Stomach (tissue), 19 donors: ENCODE results near the gene IFI30. TPM values are rescaled to one million over a fixed set of nuclear protein-coding genes. Genes with fewer than 3 reads are reported as not detected.
A peak's percentile ranks its signal among the peaks of the same experiment; 100 is the strongest.

Source experiments
- DNase-seq, 2 donors: peaks; one replicate each; pipeline versions ENCODE4 v3.0.0 to v3.0.0-alpha.2; 2013 to 2019
- H3K27ac ChIP-seq, 5 donors: fragments of 200-600 bp in 4 of 5; sonication (generic) in 4 of 5; one replicate each; pipeline ENCODE4 v1.5.1; 2013 to 2019; ENCODE audit warnings: mild to moderate bottlenecking in 1 of 5, moderate library complexity in 1 of 5
- H3K27me3 ChIP-seq, 3 donors: fragments of 200-600 bp; sonication (generic); one replicate each; pipeline ENCODE4 v1.5.1; 2017 to 2019; ENCODE audit warnings: mixed run types in 1 of 3
- H3K36me3 ChIP-seq, 4 donors: fragments of 200-600 bp; sonication (generic); 1 replicate in 3 of 4; 2 replicates in 1 of 4; pipeline ENCODE4 v1.5.1; 2016 to 2019
- H3K4me1 ChIP-seq, 4 donors: fragments of 200-600 bp; sonication (generic); one replicate each; pipeline ENCODE4 v1.5.1; 2016 to 2019
- H3K4me3 ChIP-seq, 4 donors: fragments of 200-600 bp; sonication (generic) in 3 of 4; one replicate each; pipeline ENCODE4 v1.5.1; 2016 to 2019; ENCODE audit warnings: mild to moderate bottlenecking in 1 of 4
- H3K9me3 ChIP-seq, 4 donors: fragments of 200-600 bp; sonication (generic); one replicate each; pipeline ENCODE4 v1.5.1; 2016 to 2019
- EP300 ChIP-seq: sonication (generic); formaldehyde crosslinking; IDR thresholded peaks from one replicate; pipeline ENCODE4 v1.6.1; 2017; ENCODE audit warnings: antibody characterized with exemption
- POLR2A ChIP-seq, 4 donors: fragments of 450-650 bp; IDR thresholded peaks; one replicate each; pipeline ENCODE4 v1.6.1; 2016; ENCODE audit warnings: antibody characterized with exemption in 4 of 4, control low read depth in 2 of 4, mild to moderate bottlenecking in 1 of 4, moderate library complexity in 1 of 4
- POLR2AphosphoS5 ChIP-seq, 3 donors: sonication (generic); formaldehyde crosslinking; IDR thresholded peaks; one replicate each; pipeline ENCODE4 v1.6.1; 2016; ENCODE audit warnings: antibody characterized with exemption in 3 of 3
- WGBS, 5 donors: extraction: QIAGEN DNeasy Blood & Tissue Kit in 3 of 5; methylation state at CpG; one replicate each; pipeline versions ENCODE4 v1.1.5 to v1.1.7; 2013 to 2018; 5-methylcytosine and 5-hydroxymethylcytosine counted together
- intact Hi-C: fragments of 100-400 bp; cut with DNase I; formaldehyde crosslinking; loops from one replicate; pipeline ENCODE4 v1.15.1; 2023; ENCODE audit warnings: low total_unique reads
- long read RNA-seq, 10 donors: transcript quantifications; one replicate each; lab custom pipeline, GENCODE V29; 2026
- polyA plus RNA-seq, 3 donors: library from polyadenylated mRNA; stranded (reverse); fragments of 200-250 nt; gene quantifications; one replicate each; pipeline ENCODE4 v1.2.3, GENCODE V29; 2013
- total RNA-seq, 5 donors: library from RNA; depleted of rRNA; stranded (reverse); fragments of >200 nt; gene quantifications; one replicate each; pipeline versions ENCODE4 v1.1.0 to v1.2.3, GENCODE V29; 2014 to 2016
- TF ChIP-seq, protein P1 (sequence below), 7 experiments: fragments of 450-650 bp in 4 of 7; fragments of 200-600 bp in 3 of 7; sonication (generic) in 3 of 7; IDR thresholded peaks; one replicate each; pipeline ENCODE4 v1.5.1; 2016 to 2019; ENCODE audit warnings: antibody characterized with exemption in 7 of 7, control low read depth in 2 of 7, mild to moderate bottlenecking in 1 of 7
- donor health status: healthy with polysubstance abuse.
- donor health status: Bipolar disorder and iron deficiency.
- donor health status: healthy.

The IFI30 gene
- total RNA-seq (100 to 1,000 TPM in 1 of 5 donors, 10 to 100 TPM in 3, not detected in 1; 37.3 to 199 (median 43.9) TPM), polyA plus RNA-seq (100 to 1,000 TPM in 1 of 3 donors, 10 to 100 TPM in 2; 53.2 to 103 (median 82.9) TPM)
- long read RNA-seq, donor 1, transcript IFI30-201 (7 exons, 1,134 nt), result major isoform, 15 of 15 reads
- long read RNA-seq, donor 1, partial matches to known transcripts, result 0 of 15 reads
- long read RNA-seq, donor 1, other reads (novel, unspliced or antisense), result 0 of 15 reads
- long read RNA-seq, donor 2, transcript IFI30-201 (7 exons, 1,134 nt), result major isoform, 44 of 44 reads
- long read RNA-seq, donor 2, partial matches to known transcripts, result 0 of 44 reads
- long read RNA-seq, donor 2, other reads (novel, unspliced or antisense), result 0 of 44 reads
- long read RNA-seq, donor 3, transcript IFI30-201 (7 exons, 1,134 nt), result major isoform, 21 of 21 reads
- long read RNA-seq, donor 3, partial matches to known transcripts, result 0 of 21 reads
- long read RNA-seq, donor 3, other reads (novel, unspliced or antisense), result 0 of 21 reads
- long read RNA-seq, donor 4, partial matches to known transcripts, result 0 of 2 reads
- long read RNA-seq, donor 4, other reads (novel, unspliced or antisense), result 0 of 2 reads
- long read RNA-seq, donor 5, transcript IFI30-201 (7 exons, 1,134 nt), result major isoform, 18 of 18 reads
- long read RNA-seq, donor 5, partial matches to known transcripts, result 0 of 18 reads
- long read RNA-seq, donor 5, other reads (novel, unspliced or antisense), result 0 of 18 reads
- long read RNA-seq, donor 6, transcript IFI30-201 (7 exons, 1,134 nt), result major isoform, 74 of 74 reads
- long read RNA-seq, donor 6, partial matches to known transcripts, result 0 of 74 reads
- long read RNA-seq, donor 6, other reads (novel, unspliced or antisense), result 0 of 74 reads
- long read RNA-seq, donor 7, transcript IFI30-201 (7 exons, 1,134 nt), result major isoform, 22 of 22 reads
- long read RNA-seq, donor 7, partial matches to known transcripts, result 0 of 22 reads
- long read RNA-seq, donor 7, other reads (novel, unspliced or antisense), result 0 of 22 reads
- long read RNA-seq, donor 8, transcript IFI30-201 (7 exons, 1,134 nt), result major isoform, 17 of 17 reads
- long read RNA-seq, donor 8, partial matches to known transcripts, result 0 of 17 reads
- long read RNA-seq, donor 8, other reads (novel, unspliced or antisense), result 0 of 17 reads
- long read RNA-seq, donor 9, transcript IFI30-201 (7 exons, 1,134 nt), result major isoform, 27 of 27 reads
- long read RNA-seq, donor 9, partial matches to known transcripts, result 0 of 27 reads
- long read RNA-seq, donor 9, other reads (novel, unspliced or antisense), result 0 of 27 reads
- long read RNA-seq, donor 10, transcript IFI30-201 (7 exons, 1,134 nt), result major isoform, 29 of 29 reads
- long read RNA-seq, donor 10, partial matches to known transcripts, result 0 of 29 reads
- long read RNA-seq, donor 10, other reads (novel, unspliced or antisense), result 0 of 29 reads

DNA sequence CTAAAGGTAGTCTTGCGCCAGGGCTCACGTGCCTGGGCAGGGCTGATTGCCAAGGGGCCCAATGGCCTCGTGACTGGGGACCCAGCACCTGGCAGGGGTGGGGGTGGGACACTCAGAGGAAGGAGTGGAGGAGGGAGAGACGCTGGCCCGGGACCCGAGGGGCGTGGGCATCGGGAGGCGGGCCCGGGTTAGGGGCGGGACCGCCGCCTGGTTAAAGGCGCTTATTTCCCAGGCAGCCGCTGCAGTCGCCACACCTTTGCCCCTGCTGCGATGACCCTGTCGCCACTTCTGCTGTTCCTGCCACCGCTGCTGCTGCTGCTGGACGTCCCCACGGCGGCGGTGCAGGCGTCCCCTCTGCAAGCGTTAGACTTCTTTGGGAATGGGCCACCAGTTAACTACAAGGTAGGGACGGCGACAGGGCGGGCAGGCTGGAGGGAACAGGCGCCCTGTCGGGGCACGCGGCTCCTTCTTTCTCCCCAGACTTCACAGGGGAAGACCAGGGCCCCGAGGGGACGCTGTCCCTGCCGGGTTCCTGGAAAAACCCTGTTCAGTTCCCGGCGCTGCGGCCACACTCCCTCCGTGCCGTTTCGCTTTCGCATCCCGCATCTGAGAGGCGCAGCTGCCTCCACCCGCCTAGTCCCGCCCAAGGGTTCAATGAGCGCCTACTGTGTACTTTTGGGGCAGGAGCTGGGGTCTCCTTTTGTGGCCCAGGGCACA lies at the start of gene IFI30:
IFI30 (plus strand) TSS at position 242 of the 717 bp plus-strand sequence; CDS start at position 271, 29 bp downstream.
- H3K27ac ChIP-seq, result peak within 1 kb of the TSS; percentile 82 to 89 (median 85)
- WGBS, 5 donors, result 0 to 1% (median 1%) methylated on average over 38 to 47 of the region's 47 CpGs

DNA sequence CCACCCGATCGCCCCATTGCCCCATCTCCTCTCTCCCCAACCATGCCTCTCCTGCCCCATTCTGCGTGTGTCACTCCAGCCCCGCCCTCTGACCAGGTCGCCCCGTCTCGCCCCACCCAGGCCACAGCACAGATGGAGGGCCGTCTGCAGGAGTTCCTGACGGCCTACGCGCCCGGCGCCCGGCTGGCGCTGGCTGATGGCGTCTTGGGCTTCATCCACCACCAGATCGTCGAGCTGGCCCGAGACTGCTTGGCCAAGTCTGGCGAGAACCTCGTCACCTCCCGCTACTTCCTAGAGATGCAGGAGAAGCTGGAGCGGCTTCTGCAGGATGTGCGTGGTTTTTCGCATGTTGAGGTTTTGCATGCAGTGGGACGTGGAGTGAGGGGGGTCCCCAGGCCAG lies 49.8 kb upstream of the IFI30 start:
- intact Hi-C loops, result no loop called here
- Histone ChIP-seq H3K27ac (peak overlapping the region in 2 of 5 donors; percentile 6 to 46), H3K9me3 (no peaks in the 10 kb centered on the region), H3K36me3 (peaks cover 15 to 72% (median 65%) of the 10 kb centered on the region in 4 donors), H3K27me3 (no peaks in the 10 kb centered on the region), H3K4me3 (no peak overlapping the region), H3K4me1 (peaks cover 7 to 18% (median 11%) of the 10 kb centered on the region in 4 donors)
- WGBS, 5 donors, result 74 to 90% (median 84%) methylated on average over 24 to 26 of the region's 26 CpGs
- DNase-seq, result no peak
- TF ChIP-seq, protein P1, sequence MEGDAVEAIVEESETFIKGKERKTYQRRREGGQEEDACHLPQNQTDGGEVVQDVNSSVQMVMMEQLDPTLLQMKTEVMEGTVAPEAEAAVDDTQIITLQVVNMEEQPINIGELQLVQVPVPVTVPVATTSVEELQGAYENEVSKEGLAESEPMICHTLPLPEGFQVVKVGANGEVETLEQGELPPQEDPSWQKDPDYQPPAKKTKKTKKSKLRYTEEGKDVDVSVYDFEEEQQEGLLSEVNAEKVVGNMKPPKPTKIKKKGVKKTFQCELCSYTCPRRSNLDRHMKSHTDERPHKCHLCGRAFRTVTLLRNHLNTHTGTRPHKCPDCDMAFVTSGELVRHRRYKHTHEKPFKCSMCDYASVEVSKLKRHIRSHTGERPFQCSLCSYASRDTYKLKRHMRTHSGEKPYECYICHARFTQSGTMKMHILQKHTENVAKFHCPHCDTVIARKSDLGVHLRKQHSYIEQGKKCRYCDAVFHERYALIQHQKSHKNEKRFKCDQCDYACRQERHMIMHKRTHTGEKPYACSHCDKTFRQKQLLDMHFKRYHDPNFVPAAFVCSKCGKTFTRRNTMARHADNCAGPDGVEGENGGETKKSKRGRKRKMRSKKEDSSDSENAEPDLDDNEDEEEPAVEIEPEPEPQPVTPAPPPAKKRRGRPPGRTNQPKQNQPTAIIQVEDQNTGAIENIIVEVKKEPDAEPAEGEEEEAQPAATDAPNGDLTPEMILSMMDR (IDR thresholded peaks at IDR 0.05), result no peak
- no peak for TF ChIP-seq EP300
- no peak for TF ChIP-seq POLR2AphosphoS5 (IDR thresholded peaks at IDR 0.05)
- TF ChIP-seq POLR2A (IDR thresholded peaks at IDR 0.05), result no peak

More for the DNA sequence above, at the start of gene IFI30:
- Histone ChIP-seq H3K4me3 (peak within 1 kb of the TSS; percentile 65 to 83 (median 74)), H3K36me3 (peaks cover 12 to 46% (median 33%) of the 10 kb centered on the region in 4 donors), H3K27me3 (no peaks in the 10 kb centered on the region), H3K9me3 (no peaks in the 10 kb centered on the region), H3K4me1 (peaks cover 16 to 50% (median 31%) of the 10 kb centered on the region in 4 donors)
- intact Hi-C loops, result no loop called here
- DNase-seq, result peak; percentile 95 to 96
- TF ChIP-seq POLR2A (IDR thresholded peaks at IDR 0.05) (peak in 1 of 4 donors; percentile 28), POLR2AphosphoS5 (IDR thresholded peaks at IDR 0.05) (peak; percentile 46 to 90 (median 86))
- TF ChIP-seq, protein P1 (IDR thresholded peaks at IDR 0.05), result no peak

DNA sequence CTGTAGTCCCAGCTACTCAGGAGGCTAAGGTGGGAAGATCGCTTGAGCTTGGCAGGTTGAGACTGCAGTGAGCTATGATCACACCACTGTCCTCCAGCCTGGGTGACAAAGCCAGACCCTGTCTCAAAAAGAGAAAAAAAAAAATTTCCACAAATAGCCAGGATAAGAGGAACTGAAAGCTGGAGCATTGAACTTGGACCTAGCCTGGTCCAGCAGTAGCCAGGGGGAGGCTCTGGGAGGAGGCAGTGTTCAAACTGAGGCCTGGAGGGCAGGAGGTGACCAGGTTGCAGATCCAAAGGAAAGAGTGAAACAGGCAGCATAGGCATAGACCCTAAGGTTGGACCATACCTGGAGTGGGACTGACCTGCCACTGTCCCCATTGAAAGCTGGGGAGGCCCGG lies 47.5 kb upstream of the IFI30 start:
- peaks cover 28 to 95% (median 88%) of the 10 kb centered on the region in 4 donors for H3K36me3 ChIP-seq
- H3K4me3 ChIP-seq, result no peak overlapping the region
- no peaks in the 10 kb centered on the region for H3K27me3 ChIP-seq
- WGBS, 5 donors, result 70 to 100% (median 94%) methylated on average over 2 of the region's 2 CpGs
- intact Hi-C loops, result no loop called here
- no peak for DNase-seq
- TF ChIP-seq POLR2AphosphoS5 (IDR thresholded peaks at IDR 0.05) (no peak), POLR2A (IDR thresholded peaks at IDR 0.05) (no peak), EP300 (no peak)
- TF ChIP-seq, protein P1 (IDR thresholded peaks at IDR 0.05), result no peak
- H3K4me1 ChIP-seq, result peaks cover 0 to 5% (median 0%) of the 10 kb centered on the region in 4 donors
- H3K27ac ChIP-seq, result no peak overlapping the region
- no peaks in the 10 kb centered on the region for H3K9me3 ChIP-seq
